ENCODE results near the gene PTPRN2.

DNA sequence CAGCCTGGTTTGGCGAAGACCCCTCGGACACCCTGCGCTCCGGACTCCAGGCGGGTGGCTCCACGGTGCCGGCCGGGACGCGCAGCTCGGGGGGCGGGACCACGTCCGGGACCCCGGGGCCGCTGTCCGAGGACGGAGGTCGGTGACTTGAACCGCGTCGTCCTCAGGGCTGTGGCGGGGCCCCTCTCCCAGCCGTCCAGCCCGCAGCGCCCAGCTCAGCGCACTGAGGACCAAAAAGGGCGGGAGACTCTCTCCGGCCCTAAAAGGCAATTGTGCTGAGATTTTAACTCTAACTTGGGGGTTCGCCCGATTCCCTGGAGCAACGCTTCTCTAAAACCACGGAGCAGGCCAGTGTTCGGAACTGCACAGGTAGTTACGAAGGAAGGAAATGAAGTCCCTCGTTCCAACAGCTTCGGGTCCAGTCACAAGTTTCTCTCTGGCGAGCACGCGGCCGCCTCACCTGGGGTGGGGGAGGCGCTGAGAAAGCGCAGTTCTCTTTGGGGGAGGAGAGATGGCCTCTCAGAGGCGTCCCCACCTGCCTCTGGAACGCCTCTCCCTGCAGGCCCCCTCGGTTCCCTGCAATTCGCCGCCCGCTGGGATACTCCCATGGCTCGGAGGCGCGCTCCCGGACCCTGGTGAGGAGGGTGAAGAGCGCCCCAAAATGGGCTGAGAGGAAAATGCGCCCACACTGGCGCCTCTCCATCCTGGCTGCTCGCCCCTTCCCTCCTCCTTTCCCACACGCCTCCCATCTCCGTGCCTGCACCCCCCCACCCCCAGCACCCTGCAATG is 898.2 kb downstream of the PTPRN2 start:
- TF ChIP-seq, protein P1, sequence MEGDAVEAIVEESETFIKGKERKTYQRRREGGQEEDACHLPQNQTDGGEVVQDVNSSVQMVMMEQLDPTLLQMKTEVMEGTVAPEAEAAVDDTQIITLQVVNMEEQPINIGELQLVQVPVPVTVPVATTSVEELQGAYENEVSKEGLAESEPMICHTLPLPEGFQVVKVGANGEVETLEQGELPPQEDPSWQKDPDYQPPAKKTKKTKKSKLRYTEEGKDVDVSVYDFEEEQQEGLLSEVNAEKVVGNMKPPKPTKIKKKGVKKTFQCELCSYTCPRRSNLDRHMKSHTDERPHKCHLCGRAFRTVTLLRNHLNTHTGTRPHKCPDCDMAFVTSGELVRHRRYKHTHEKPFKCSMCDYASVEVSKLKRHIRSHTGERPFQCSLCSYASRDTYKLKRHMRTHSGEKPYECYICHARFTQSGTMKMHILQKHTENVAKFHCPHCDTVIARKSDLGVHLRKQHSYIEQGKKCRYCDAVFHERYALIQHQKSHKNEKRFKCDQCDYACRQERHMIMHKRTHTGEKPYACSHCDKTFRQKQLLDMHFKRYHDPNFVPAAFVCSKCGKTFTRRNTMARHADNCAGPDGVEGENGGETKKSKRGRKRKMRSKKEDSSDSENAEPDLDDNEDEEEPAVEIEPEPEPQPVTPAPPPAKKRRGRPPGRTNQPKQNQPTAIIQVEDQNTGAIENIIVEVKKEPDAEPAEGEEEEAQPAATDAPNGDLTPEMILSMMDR (IDR thresholded peaks at IDR 0.05) = no peak
- TF ChIP-seq POLR2A (IDR thresholded peaks at IDR 0.05) = no peak
- TF ChIP-seq EP300 (IDR thresholded peaks at IDR 0.05) = no peak
